ENCODE results near the gene RAPGEF6. TPM values are rescaled to one million over a fixed set of nuclear protein-coding genes. Genes with fewer than 3 reads are reported as not detected.

The RAPGEF6 gene
- total and polyA plus RNA-seq, 8 donors: 1.4 to 43.9 (median 18.1) TPM

GRCh38 chr5:131575660-131576227, 59.3 kb downstream of the RAPGEF6 start:
- Histone ChIP-seq H3K27me3 (no peaks in the 10 kb centered on the region), H3K27ac (no peak overlapping the region), H3K4me3 (no peak overlapping the region), H3K9me3 (peaks cover 0 to 5% (median 0%) of the 10 kb centered on the region in 4 donors), H3K36me3 (peaks cover 0 to 11% (median 6%) of the 10 kb centered on the region in 4 donors), H3K4me1 (no peaks in the 10 kb centered on the region)
- intact Hi-C loops (cut with DNase I; ENCODE audit: low total_unique reads): no loop called here
- no peak for DNase-seq
- WGBS, 5 donors: 94 to 99% (median 98%) methylated on average over 8 of the region's 8 CpGs
- TF ChIP-seq, protein P1, sequence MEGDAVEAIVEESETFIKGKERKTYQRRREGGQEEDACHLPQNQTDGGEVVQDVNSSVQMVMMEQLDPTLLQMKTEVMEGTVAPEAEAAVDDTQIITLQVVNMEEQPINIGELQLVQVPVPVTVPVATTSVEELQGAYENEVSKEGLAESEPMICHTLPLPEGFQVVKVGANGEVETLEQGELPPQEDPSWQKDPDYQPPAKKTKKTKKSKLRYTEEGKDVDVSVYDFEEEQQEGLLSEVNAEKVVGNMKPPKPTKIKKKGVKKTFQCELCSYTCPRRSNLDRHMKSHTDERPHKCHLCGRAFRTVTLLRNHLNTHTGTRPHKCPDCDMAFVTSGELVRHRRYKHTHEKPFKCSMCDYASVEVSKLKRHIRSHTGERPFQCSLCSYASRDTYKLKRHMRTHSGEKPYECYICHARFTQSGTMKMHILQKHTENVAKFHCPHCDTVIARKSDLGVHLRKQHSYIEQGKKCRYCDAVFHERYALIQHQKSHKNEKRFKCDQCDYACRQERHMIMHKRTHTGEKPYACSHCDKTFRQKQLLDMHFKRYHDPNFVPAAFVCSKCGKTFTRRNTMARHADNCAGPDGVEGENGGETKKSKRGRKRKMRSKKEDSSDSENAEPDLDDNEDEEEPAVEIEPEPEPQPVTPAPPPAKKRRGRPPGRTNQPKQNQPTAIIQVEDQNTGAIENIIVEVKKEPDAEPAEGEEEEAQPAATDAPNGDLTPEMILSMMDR (IDR thresholded peaks at IDR 0.05): no peak
- TF ChIP-seq POLR2AphosphoS5 (IDR thresholded peaks at IDR 0.05): no peak
- no peak for TF ChIP-seq EP300 (IDR thresholded peaks at IDR 0.05)
- no peak for TF ChIP-seq POLR2A (IDR thresholded peaks at IDR 0.05)

- peaks cover 0 to 5% (median 0%) of the 10 kb centered on the region in 4 donors for H3K9me3 ChIP-seq
- no peak overlapping the region for H3K4me3 ChIP-seq
- DNase-seq: no peak
- no peaks in the 10 kb centered on the region for H3K36me3 ChIP-seq
- H3K27ac ChIP-seq: no peak overlapping the region
- no peaks in the 10 kb centered on the region for H3K4me1 ChIP-seq
- TF ChIP-seq POLR2A (IDR thresholded peaks at IDR 0.05) (no peak), EP300 (IDR thresholded peaks at IDR 0.05) (no peak), POLR2AphosphoS5 (IDR thresholded peaks at IDR 0.05) (no peak)
- TF ChIP-seq, protein P1 (IDR thresholded peaks at IDR 0.05): no peak
- no peaks in the 10 kb centered on the region for H3K27me3 ChIP-seq
- WGBS, 5 donors: 96 to 99% (median 98%) methylated on average over 9 of the region's 9 CpGs
- intact Hi-C loops (cut with DNase I; ENCODE audit: low total_unique reads): no loop called here
Observed at GRCh38 chr5:131571669-131572168, 63.3 kb downstream of the RAPGEF6 start.

DNA sequence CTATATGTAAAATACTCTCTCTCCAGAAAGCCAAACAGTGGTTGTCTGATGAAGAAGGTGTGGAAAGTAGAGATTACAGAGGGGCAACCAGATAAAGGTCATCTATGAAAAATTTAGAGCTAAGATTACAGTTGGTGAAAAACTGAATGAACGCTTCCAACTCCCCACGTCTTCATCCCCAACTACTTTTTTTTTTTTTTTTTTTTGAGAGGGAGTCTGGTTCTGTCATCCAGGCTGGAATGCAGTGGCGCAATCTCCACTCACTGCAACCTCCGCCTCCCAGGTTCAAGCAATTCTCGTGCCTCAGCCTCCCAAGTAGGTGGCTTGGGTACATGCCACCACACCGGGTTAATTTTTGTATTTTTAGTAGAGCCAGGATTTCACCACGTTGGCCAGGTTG, 64.3 kb downstream of the RAPGEF6 start:
- DNase-seq: no peak
- 92 to 96% (median 96%) methylated on average over 7 of the region's 7 CpGs for WGBS, 5 donors
- peaks cover 0 to 5% (median 0%) of the 10 kb centered on the region in 4 donors for H3K9me3 ChIP-seq
- no peaks in the 10 kb centered on the region for H3K36me3 ChIP-seq
- no peaks in the 10 kb centered on the region for H3K4me1 ChIP-seq
- H3K4me3 ChIP-seq: no peak overlapping the region
- no peaks in the 10 kb centered on the region for H3K27me3 ChIP-seq
- intact Hi-C loops (cut with DNase I; ENCODE audit: low total_unique reads): no loop called here
- TF ChIP-seq EP300 (IDR thresholded peaks at IDR 0.05) (no peak), POLR2AphosphoS5 (IDR thresholded peaks at IDR 0.05) (no peak)
- H3K27ac ChIP-seq: no peak overlapping the region

DNA sequence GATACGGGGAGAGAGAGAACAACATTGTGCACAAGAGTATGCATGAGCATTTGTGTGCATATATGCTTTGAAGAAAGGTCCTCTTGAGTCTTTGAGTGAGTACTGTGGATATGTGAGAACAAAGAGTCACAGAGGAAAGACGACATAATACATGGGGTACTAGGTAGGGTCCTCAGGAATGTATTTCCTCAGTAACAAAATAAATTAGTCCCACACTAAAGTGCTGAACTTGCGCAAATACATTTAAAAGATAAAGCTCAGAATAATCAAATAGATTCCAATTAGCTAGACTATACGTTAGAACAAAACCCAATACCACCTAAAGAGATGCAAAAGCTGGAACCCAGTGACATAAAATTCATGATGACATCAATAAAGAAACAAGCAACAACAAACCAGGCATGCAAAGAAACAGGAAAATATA, 70.8 kb downstream of the RAPGEF6 start:
- no peak for DNase-seq
- no peaks in the 10 kb centered on the region for H3K9me3 ChIP-seq
- no peaks in the 10 kb centered on the region for H3K27me3 ChIP-seq
- no peak overlapping the region for H3K27ac ChIP-seq
- H3K36me3 ChIP-seq: peaks cover 0 to 13% (median 2%) of the 10 kb centered on the region in 4 donors
- intact Hi-C loops (cut with DNase I; ENCODE audit: low total_unique reads): no loop called here
- no peak overlapping the region for H3K4me3 ChIP-seq
- H3K4me1 ChIP-seq: no peaks in the 10 kb centered on the region
- 74 to 89% (median 79%) methylated on average over 4 of the region's 4 CpGs for WGBS, 5 donors
- TF ChIP-seq EP300 (IDR thresholded peaks at IDR 0.05) (no peak), POLR2A (IDR thresholded peaks at IDR 0.05) (no peak), POLR2AphosphoS5 (IDR thresholded peaks at IDR 0.05) (no peak)
- TF ChIP-seq, protein P1 (IDR thresholded peaks at IDR 0.05): no peak
